Measurements from ENCODE around the gene PRRG3.

The PRRG3 gene

DNA sequence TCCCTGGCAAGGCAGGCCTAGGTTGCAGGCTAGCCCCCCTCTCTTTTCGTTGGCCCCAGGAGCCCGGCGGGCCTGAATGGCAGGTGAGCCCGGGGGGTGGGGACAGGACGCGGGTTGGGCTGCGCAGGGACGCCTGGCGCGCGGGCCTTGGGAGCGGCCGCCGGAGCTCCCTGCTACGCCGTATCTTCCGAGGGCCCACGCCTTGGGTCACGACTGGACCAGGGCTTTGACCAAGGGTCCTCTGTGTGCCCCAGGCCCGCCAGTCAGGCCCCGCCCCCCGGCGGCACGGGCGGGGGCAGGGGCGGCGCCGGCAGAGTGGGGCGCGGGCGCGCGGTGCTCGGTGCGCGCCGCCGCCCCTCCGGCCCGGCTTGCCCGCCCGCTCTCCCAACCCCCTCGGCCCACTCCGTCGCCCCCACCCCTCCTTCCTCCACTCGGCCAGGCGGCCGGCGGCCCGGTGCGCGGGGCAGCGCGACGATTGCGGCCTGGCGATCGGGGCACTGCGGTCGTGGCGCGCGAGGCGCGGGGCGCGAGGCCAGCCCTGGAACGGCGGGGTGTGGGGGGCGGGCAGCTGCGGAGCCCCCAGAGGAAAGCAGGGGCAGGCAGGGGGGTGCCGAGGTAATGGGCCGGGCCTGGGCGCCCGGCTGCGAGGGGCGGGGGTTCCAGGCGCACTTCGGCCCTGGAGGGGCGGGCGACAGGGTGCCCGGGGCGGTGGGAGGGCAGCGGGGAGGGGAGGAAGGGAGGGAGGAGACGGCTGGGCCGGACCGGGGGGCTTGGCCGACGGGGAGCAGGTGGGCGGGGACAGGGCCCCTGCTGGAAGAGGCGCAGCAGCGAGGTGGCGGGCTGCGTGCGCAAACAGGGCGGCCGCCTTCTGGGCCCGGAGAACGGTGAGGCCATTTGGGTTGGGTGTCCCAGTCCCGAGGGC, at the start of gene PRRG3:
PRRG3 (plus strand) TSS at position 798 of the 922 bp plus-strand sequence. CDS start 3,357 bp downstream, outside the sequence.
- H3K4me2 ChIP-seq, result no peak within 1 kb of the TSS

DNA sequence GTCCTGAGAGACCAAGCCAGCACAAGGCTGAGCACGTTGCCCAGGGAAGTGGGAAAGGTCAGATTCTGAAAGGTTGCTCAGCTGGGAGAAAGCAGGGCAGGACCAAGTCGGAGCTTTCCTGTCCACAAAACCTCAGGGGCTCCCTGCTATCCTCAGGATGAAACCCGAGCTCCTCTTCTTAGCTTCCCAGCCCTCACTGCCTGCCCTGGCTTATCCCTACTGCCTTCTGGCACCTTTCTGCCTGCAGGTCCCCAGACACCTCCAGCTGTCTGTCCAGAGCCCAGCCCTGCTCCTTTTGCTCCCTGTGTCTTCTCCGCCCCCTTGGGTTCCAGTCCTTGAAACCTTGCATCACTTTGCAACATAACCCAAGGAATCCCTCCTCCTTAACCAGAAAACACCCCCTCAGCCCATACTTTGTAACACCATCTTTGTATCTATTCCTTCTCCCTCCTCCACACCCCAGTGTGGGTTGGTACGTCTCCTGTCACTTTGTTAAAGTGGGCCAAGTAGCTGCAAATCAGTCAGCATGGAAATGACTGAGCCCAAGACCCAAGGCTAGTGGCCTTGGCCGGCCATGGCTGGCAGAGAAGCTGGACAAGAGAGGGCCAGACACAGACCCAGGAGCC, 20.0 kb upstream of the PRRG3 start:
- Histone ChIP-seq H3K4me2 (no peak overlapping the region), H3K4me1 (no peaks in the 10 kb centered on the region), H3K27me3 (peaks cover 99 to 100% (median 100%) of the 10 kb centered on the region in 11 experiments), H3K4me3 (no peak overlapping the region), H3K9ac (no peak overlapping the region), H3K9me3 (replicated peaks in 1 of 11) (no peaks in the 10 kb centered on the region; a peak in 1 of 22 replicates), H3K27ac (no peak overlapping the region), H4K20me1 (peaks cover 0 to 12% (median 0%) of the 10 kb centered on the region in 11 experiments; a peak in 4 of 22 replicates), H3K36me3 (no peaks in the 10 kb centered on the region)
- TF ChIP-seq Cebpa-rat (IDR thresholded peaks at IDR 0.05), result no peak

More for the DNA sequence above, at the start of gene PRRG3:
- Histone ChIP-seq H3K4me3 (no peak within 1 kb of the TSS), H3K27ac (no peak within 1 kb of the TSS), H3K9ac (no peak within 1 kb of the TSS), H4K20me1 (peaks cover 0 to 3% (median 0%) of the 10 kb centered on the region in 11 experiments; a peak in 3 of 22 replicates), H3K27me3 (peaks cover 29 to 76% (median 69%) of the 10 kb centered on the region in 11 experiments), H3K4me1 (no peaks in the 10 kb centered on the region), H3K36me3 (no peaks in the 10 kb centered on the region), H3K9me3 (replicated peaks in 1 of 11) (peaks cover 0 to 24% (median 7%) of the 10 kb centered on the region in 11 experiments; a peak in 12 of 22 replicates)
- TF ChIP-seq Cebpa-rat (IDR thresholded peaks at IDR 0.05), result no peak

DNA sequence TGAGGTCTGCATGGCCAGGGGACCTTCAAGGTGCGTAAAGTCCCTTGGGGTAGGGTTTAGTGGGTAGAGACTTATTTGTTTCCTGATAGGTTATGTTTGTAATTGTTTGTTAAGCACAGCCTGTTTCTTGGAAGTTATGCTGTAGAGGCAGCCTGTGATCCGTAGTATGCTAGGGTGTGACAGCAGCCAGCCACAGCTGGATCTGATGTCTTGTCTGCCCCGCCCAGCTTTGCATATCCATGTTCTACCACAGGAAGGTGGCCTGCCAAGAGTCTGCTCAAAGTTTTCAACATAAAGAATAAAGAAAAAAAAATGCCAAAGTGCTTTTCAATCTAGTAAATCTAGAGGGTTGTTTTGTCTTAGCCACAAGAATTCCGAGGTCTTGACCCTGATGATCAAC, 19.1 kb upstream of the PRRG3 start:
- H3K4me1 ChIP-seq, result no peaks in the 10 kb centered on the region; a peak in 1 of 20 replicates
- peaks cover 92 to 100% (median 98%) of the 10 kb centered on the region in 11 experiments for H3K27me3 ChIP-seq
- no peak overlapping the region for H3K4me3 ChIP-seq
- H3K4me2 ChIP-seq, result no peak overlapping the region
- no peaks in the 10 kb centered on the region for H3K36me3 ChIP-seq
- H3K27ac ChIP-seq, result no peak overlapping the region
- no peak overlapping the region for H3K9ac ChIP-seq
- TF ChIP-seq Cebpa-rat (IDR thresholded peaks at IDR 0.05), result no peak
- H4K20me1 ChIP-seq, result peaks cover 0 to 12% (median 0%) of the 10 kb centered on the region in 11 experiments; a peak in 4 of 22 replicates
- no peaks in the 10 kb centered on the region; a peak in 1 of 22 replicates for H3K9me3 ChIP-seq (replicated peaks in 1 of 11)

- Histone ChIP-seq H3K27ac (no peak overlapping the region), H3K4me2 (no peak overlapping the region), H4K20me1 (peaks cover 0 to 11% (median 0%) of the 10 kb centered on the region in 11 experiments; a peak in 3 of 22 replicates), H3K4me1 (no peaks in the 10 kb centered on the region; a peak in 1 of 20 replicates), H3K9ac (no peak overlapping the region), H3K4me3 (no peak overlapping the region), H3K36me3 (no peaks in the 10 kb centered on the region), H3K27me3 (peaks cover 84 to 99% (median 96%) of the 10 kb centered on the region in 11 experiments), H3K9me3 (replicated peaks in 1 of 11) (no peaks in the 10 kb centered on the region; a peak in 1 of 22 replicates)
- TF ChIP-seq Cebpa-rat (IDR thresholded peaks at IDR 0.05), result no peak
Observed at GRCh38 chrX:151679798-151680402, 15.4 kb upstream of the PRRG3 start.

- Histone ChIP-seq H3K4me1 (no peaks in the 10 kb centered on the region; a peak in 1 of 20 replicates), H3K27ac (no peak overlapping the region), H3K4me3 (no peak overlapping the region), H4K20me1 (peaks cover 0 to 6% (median 0%) of the 10 kb centered on the region in 11 experiments; a peak in 1 of 22 replicates), H3K36me3 (no peaks in the 10 kb centered on the region), H3K27me3 (peaks cover 84 to 99% (median 95%) of the 10 kb centered on the region in 11 experiments), H3K9ac (no peak overlapping the region), H3K9me3 (replicated peaks in 1 of 11) (no peaks in the 10 kb centered on the region; a peak in 1 of 22 replicates), H3K4me2 (no peak overlapping the region)
- TF ChIP-seq Cebpa-rat (IDR thresholded peaks at IDR 0.05), result no peak
Observed at GRCh38 chrX:151680805-151681204, 14.5 kb upstream of the PRRG3 start.

GRCh38 chrX:151687635-151688034, 7.6 kb upstream of the PRRG3 start:
- Histone ChIP-seq H3K4me1 (no peaks in the 10 kb centered on the region), H3K36me3 (no peaks in the 10 kb centered on the region), H3K9ac (no peak overlapping the region), H3K27me3 (peaks cover 69 to 100% (median 98%) of the 10 kb centered on the region in 11 experiments), H3K4me2 (no peak overlapping the region), H3K4me3 (no peak overlapping the region), H3K9me3 (replicated peaks in 1 of 11) (0 out of 22 replicates have a peak, but pooled peaks cover 0 to 2% (median 0%) of the 10 kb centered on the region in 11 experiments), H3K27ac (no peak overlapping the region), H4K20me1 (peaks cover 0 to 3% (median 0%) of the 10 kb centered on the region in 11 experiments; a peak in 1 of 22 replicates)
- no peak for TF ChIP-seq Cebpa-rat (IDR thresholded peaks at IDR 0.05)

DNA sequence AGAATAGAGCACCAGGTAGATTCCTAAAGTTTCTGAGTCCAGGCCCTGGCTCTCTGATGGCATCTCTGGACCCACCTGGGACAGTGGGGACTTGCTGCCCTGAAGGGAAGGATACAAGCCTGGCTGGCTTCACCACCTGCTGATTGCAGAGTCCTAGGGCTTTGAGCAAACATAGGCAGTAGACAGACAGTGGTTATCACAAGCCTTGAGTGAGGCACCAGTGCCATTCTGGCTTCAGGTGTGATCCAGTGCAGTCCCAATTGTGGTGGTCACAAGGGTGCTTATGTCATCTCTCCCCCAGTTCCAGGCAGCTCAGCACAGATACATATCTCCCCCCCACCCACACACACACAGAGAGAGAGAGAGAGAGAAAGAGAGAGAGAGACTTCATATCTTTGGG, 6.6 kb upstream of the PRRG3 start:
- peaks cover 0 to 7% (median 0%) of the 10 kb centered on the region in 11 experiments; a peak in 4 of 22 replicates for H3K9me3 ChIP-seq (replicated peaks in 1 of 11)
- H3K27me3 ChIP-seq, result peaks cover 59 to 100% (median 97%) of the 10 kb centered on the region in 11 experiments
- H3K4me2 ChIP-seq, result no peak overlapping the region
- no peak for TF ChIP-seq Cebpa-rat (IDR thresholded peaks at IDR 0.05)
- no peak overlapping the region for H3K27ac ChIP-seq
- no peaks in the 10 kb centered on the region for H3K36me3 ChIP-seq
- H3K4me3 ChIP-seq, result no peak overlapping the region
- peaks cover 0 to 3% (median 0%) of the 10 kb centered on the region in 11 experiments; a peak in 1 of 22 replicates for H4K20me1 ChIP-seq
- no peaks in the 10 kb centered on the region for H3K4me1 ChIP-seq
- no peak overlapping the region for H3K9ac ChIP-seq

DNA sequence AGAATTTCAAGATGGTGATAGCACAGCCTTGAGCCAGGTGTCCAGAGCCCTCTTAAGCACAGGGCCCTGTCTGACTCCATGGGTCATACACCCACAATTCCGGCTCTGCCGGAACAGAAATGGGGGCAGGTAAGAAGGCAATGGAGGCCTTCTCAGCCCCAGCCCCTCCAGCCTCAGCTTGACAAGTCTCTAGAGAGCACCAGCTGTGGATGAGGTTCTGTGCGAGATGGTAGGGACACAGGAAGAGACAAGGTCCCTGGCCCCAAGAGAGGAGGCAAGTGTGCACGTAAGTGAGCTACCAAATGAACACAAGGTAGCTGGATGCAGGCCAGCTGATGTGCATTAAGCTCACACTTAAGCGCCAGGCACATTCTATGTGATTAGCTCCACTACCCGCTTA, 2.4 kb upstream of the PRRG3 start:
- Histone ChIP-seq H3K36me3 (no peaks in the 10 kb centered on the region), H3K27ac (no peak overlapping the region), H4K20me1 (peaks cover 0 to 3% (median 0%) of the 10 kb centered on the region in 11 experiments; a peak in 1 of 22 replicates), H3K9ac (no peak overlapping the region), H3K9me3 (replicated peaks in 1 of 11) (peaks cover 0 to 24% (median 7%) of the 10 kb centered on the region in 11 experiments; a peak in 12 of 22 replicates), H3K4me1 (no peaks in the 10 kb centered on the region), H3K4me3 (no peak overlapping the region), H3K27me3 (peaks cover 25 to 76% (median 69%) of the 10 kb centered on the region in 11 experiments; a peak in 21 of 22 replicates), H3K4me2 (no peak overlapping the region)
- TF ChIP-seq Cebpa-rat (IDR thresholded peaks at IDR 0.05), result no peak
